ENCODE measurements around the gene EFCAB6. TPM values are rescaled to one million over a fixed set of nuclear protein-coding genes. Genes with fewer than 3 reads are reported as not detected.

The EFCAB6 gene
- total RNA-seq, 1 experiment from 2014 or later, result 0.21 TPM

GRCh38 chr22:43823353-43823908 is 11.3 kb upstream of the EFCAB6 start:
- Histone ChIP-seq H3K27me3 (ENCODE audit: control insufficient read depth, insufficient read depth, low read length) (no peaks in the 10 kb centered on the region), H3K27ac (ENCODE audit: low read length) (no peak overlapping the region), H3K9me3 (ENCODE audit: control insufficient read depth, insufficient read depth, low read depth, low read length) (no peaks in the 10 kb centered on the region), H3K4me1 (ENCODE audit: control insufficient read depth, insufficient read depth, low read length) (no peaks in the 10 kb centered on the region), H3K36me3 (ENCODE audit: control insufficient read depth, insufficient read depth, low read length) (no peaks in the 10 kb centered on the region), H3K4me3 (ENCODE audit: low read depth in 2 of 2, low read length in 2 of 2) (no peak overlapping the region)
- intact Hi-C loops (cut with micrococcal nuclease; ENCODE audit: unreplicated experiment), result no loop called here
- TF ChIP-seq POLR2AphosphoS5 (IDR thresholded peaks at IDR 0.05; ENCODE audit: low read depth, low read length), result no peak
- TF ChIP-seq SIN3A (IDR thresholded peaks at IDR 0.05; ENCODE audit: borderline replicate concordance, insufficient read depth, low read depth, low read length), result no peak
- TF ChIP-seq, protein P1, sequence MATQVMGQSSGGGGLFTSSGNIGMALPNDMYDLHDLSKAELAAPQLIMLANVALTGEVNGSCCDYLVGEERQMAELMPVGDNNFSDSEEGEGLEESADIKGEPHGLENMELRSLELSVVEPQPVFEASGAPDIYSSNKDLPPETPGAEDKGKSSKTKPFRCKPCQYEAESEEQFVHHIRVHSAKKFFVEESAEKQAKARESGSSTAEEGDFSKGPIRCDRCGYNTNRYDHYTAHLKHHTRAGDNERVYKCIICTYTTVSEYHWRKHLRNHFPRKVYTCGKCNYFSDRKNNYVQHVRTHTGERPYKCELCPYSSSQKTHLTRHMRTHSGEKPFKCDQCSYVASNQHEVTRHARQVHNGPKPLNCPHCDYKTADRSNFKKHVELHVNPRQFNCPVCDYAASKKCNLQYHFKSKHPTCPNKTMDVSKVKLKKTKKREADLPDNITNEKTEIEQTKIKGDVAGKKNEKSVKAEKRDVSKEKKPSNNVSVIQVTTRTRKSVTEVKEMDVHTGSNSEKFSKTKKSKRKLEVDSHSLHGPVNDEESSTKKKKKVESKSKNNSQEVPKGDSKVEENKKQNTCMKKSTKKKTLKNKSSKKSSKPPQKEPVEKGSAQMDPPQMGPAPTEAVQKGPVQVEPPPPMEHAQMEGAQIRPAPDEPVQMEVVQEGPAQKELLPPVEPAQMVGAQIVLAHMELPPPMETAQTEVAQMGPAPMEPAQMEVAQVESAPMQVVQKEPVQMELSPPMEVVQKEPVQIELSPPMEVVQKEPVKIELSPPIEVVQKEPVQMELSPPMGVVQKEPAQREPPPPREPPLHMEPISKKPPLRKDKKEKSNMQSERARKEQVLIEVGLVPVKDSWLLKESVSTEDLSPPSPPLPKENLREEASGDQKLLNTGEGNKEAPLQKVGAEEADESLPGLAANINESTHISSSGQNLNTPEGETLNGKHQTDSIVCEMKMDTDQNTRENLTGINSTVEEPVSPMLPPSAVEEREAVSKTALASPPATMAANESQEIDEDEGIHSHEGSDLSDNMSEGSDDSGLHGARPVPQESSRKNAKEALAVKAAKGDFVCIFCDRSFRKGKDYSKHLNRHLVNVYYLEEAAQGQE (IDR thresholded peaks at IDR 0.05; ENCODE audit: insufficient read depth in 1 of 2, low read depth in 2 of 2, low read length in 1 of 2), result no peak
- TF ChIP-seq TCF7L2 (IDR thresholded peaks at IDR 0.05; ENCODE audit: low read depth, low read length), result no peak
- TF ChIP-seq, protein P2, sequence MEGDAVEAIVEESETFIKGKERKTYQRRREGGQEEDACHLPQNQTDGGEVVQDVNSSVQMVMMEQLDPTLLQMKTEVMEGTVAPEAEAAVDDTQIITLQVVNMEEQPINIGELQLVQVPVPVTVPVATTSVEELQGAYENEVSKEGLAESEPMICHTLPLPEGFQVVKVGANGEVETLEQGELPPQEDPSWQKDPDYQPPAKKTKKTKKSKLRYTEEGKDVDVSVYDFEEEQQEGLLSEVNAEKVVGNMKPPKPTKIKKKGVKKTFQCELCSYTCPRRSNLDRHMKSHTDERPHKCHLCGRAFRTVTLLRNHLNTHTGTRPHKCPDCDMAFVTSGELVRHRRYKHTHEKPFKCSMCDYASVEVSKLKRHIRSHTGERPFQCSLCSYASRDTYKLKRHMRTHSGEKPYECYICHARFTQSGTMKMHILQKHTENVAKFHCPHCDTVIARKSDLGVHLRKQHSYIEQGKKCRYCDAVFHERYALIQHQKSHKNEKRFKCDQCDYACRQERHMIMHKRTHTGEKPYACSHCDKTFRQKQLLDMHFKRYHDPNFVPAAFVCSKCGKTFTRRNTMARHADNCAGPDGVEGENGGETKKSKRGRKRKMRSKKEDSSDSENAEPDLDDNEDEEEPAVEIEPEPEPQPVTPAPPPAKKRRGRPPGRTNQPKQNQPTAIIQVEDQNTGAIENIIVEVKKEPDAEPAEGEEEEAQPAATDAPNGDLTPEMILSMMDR (IDR thresholded peaks at IDR 0.05), result no peak
- DNase-seq (ENCODE audit: low read depth, low spot score) (no peak), ATAC-seq (peak; percentile 41; the same call in 1 of the 2 replicates)
- in situ Hi-C loops (cut with HindIII; ENCODE audit: low pct_unique_long_range_greater_than_20kb, low sequenced_read_pairs), result no loop called here
- ChIA-PET CTCF (no interaction called here), POLR2A (no interaction called here)
- no TSS peak for BruUV-seq (replicated peaks)

- no TSS peak for BruUV-seq (replicated peaks)
Measured at GRCh38 chr22:43821606-43822425, 9.7 kb upstream of the EFCAB6 start.

More at GRCh38 chr22:43821606-43822425, 9.7 kb upstream of the EFCAB6 start:
- no peak; the same call in 1 of the 2 replicates for ATAC-seq
- H3K27me3 ChIP-seq (ENCODE audit: control insufficient read depth, insufficient read depth, low read length), result no peaks in the 10 kb centered on the region
- H3K9me3 ChIP-seq (ENCODE audit: control insufficient read depth, insufficient read depth, low read depth, low read length), result no peaks in the 10 kb centered on the region
- TF ChIP-seq, protein P1 (IDR thresholded peaks at IDR 0.05; ENCODE audit: insufficient read depth in 1 of 2, low read depth in 2 of 2, low read length in 1 of 2), result no peak
- no peak for TF ChIP-seq TCF7L2 (IDR thresholded peaks at IDR 0.05; ENCODE audit: low read depth, low read length)
- TF ChIP-seq SIN3A (IDR thresholded peaks at IDR 0.05; ENCODE audit: borderline replicate concordance, insufficient read depth, low read depth, low read length), result no peak
- TF ChIP-seq, protein P2 (IDR thresholded peaks at IDR 0.05), result no peak
- TF ChIP-seq POLR2AphosphoS5 (IDR thresholded peaks at IDR 0.05; ENCODE audit: low read depth, low read length), result no peak
- CTCF ChIA-PET, result no interaction called here
- no peak overlapping the region for H3K4me3 ChIP-seq (ENCODE audit: low read depth in 2 of 2, low read length in 2 of 2)
- intact Hi-C loops (cut with micrococcal nuclease; ENCODE audit: unreplicated experiment), result no loop called here
- no peaks in the 10 kb centered on the region for H3K4me1 ChIP-seq (ENCODE audit: control insufficient read depth, insufficient read depth, low read length)
- no peak overlapping the region for H3K27ac ChIP-seq (ENCODE audit: low read length)
- no peak for DNase-seq (ENCODE audit: low read depth, low spot score)
- POLR2A ChIA-PET, result no interaction called here
- no peaks in the 10 kb centered on the region for H3K36me3 ChIP-seq (ENCODE audit: control insufficient read depth, insufficient read depth, low read length)
- in situ Hi-C loops (cut with HindIII; ENCODE audit: low pct_unique_long_range_greater_than_20kb, low sequenced_read_pairs), result no loop called here
